C4-2B (cell line): ENCODE data around the gene PPP4R4.
"Not testable (repeated sequence)": the region's sequence is repeated elsewhere in the genome, so short reads cannot be mapped to it uniquely, and the experiment has no call there.

Experiments used
- H3K27ac ChIP-seq: fragments of 450-650 bp; 2 replicates; pipeline ENCODE4 v1.5.1; 2017
- CTCF ChIP-seq: fragments of 450-650 bp; conservative IDR thresholded peaks from 2 replicates; pipeline ENCODE4 v1.5.1; 2017; ENCODE audit warnings: mild to moderate bottlenecking
- ZFX ChIP-seq: fragments of 450-650 bp; IDR thresholded peaks from 2 replicates; pipeline ENCODE4 v1.6.1; 2017

PPP4R4 gene

GRCh38 chr14:94213021-94213420 is 38.9 kb downstream of the PPP4R4 start:
- no peak overlapping the region for H3K27ac ChIP-seq
- TF ChIP-seq ZFX (no peak), CTCF (no peak)

- TF ChIP-seq ZFX (no peak), CTCF (no peak)
- H3K27ac ChIP-seq: no peak overlapping the region
Observed at GRCh38 chr14:94213741-94214140, 39.6 kb downstream of the PPP4R4 start.

GRCh38 chr14:94217116-94217515 is 43.0 kb downstream of the PPP4R4 start:
- no peak overlapping the region for H3K27ac ChIP-seq
- TF ChIP-seq ZFX (no peak), CTCF (no peak)

GRCh38 chr14:94218198-94218886 is 44.2 kb downstream of the PPP4R4 start:
- not testable (repeated sequence) for H3K27ac ChIP-seq

GRCh38 chr14:94224040-94224439 is 49.9 kb downstream of the PPP4R4 start:
- TF ChIP-seq ZFX (no peak), CTCF (no peak)
- H3K27ac ChIP-seq: no peak overlapping the region

GRCh38 chr14:94225460-94226378 is 51.6 kb downstream of the PPP4R4 start:
- no peak overlapping the region for H3K27ac ChIP-seq
- TF ChIP-seq CTCF (no peak), ZFX (no peak)

GRCh38 chr14:94227029-94227428 is 52.9 kb downstream of the PPP4R4 start:
- TF ChIP-seq ZFX (no peak), CTCF (no peak)
- no peak overlapping the region for H3K27ac ChIP-seq
